Activated CD8-positive, alpha-beta T cell treated with anti-CD3 and anti-CD28 coated beads for 36 hours (primary cell): ENCODE data around the gene COL5A1. TPM values are rescaled to one million over a fixed set of nuclear protein-coding genes. Genes with fewer than 3 reads are reported as not detected.

Source experiments
- ATAC-seq: fragments of 200-7000 bp; cut with Tn5 transposase; one replicate; pipeline ENCODE4 v1.10.0; 2021; ENCODE audit warnings: mild to moderate bottlenecking, moderate library complexity
- CTCF ChIA-PET: fragments of 350-600 bp; sonication (Branson Sonifier 250); formaldehyde crosslinking; loops from one replicate; lab custom pipeline; 2021; ENCODE audit warnings: antibody characterized with exemption; lab: Charles Lee
- POLR2A ChIA-PET: fragments of 350-600 bp; sonication (Branson Sonifier 250); formaldehyde crosslinking; loops from one replicate; lab custom pipeline; 2021; ENCODE audit warnings: antibody characterized with exemption; lab: Charles Lee
- DNase-seq: peaks from one replicate; pipeline ENCODE4 v3.0.0-alpha.2; 2020
- H3K27ac Mint-ChIP-seq: one replicate; pipeline ENCODE4 v1.8.0; 2021; ENCODE audit warnings: mild to moderate bottlenecking, mixed read lengths
- H3K27me3 Mint-ChIP-seq: one replicate; pipeline ENCODE4 v1.8.0; 2021; ENCODE audit warnings: mixed read lengths
- H3K36me3 Mint-ChIP-seq: one replicate; pipeline ENCODE4 v1.8.0; 2021; ENCODE audit warnings: low read depth, mixed read lengths
- H3K4me1 Mint-ChIP-seq: one replicate; pipeline ENCODE4 v1.8.0; 2021; ENCODE audit warnings: low read depth, mixed read lengths
- H3K4me3 Mint-ChIP-seq: one replicate; pipeline ENCODE4 v1.8.0; 2021; ENCODE audit warnings: mild to moderate bottlenecking, moderate library complexity, mixed read lengths
- H3K9me3 Mint-ChIP-seq: one replicate; pipeline ENCODE4 v1.8.0; 2021; ENCODE audit warnings: mixed read lengths
- intact Hi-C: fragments of 100-400 bp; cut with micrococcal nuclease; formaldehyde crosslinking; loops from one replicate; pipeline ENCODE4 v1.10.0; 2022
- total RNA-seq, 2 experiments: library from RNA; stranded (reverse); gene quantifications; one replicate each; pipeline ENCODE4 v1.2.3, GENCODE V29; 2021
- TF ChIP-seq, protein P1 (sequence below): fragments of 200-600 bp; IDR thresholded peaks from one replicate; pipeline ENCODE4 v1.8.0; 2022; ENCODE audit warnings: antibody characterized with exemption, mild to moderate bottlenecking

COL5A1 gene
- total RNA-seq, 2 experiments from 2014 or later: 0.29 to 0.34 TPM

GRCh38 chr9:134787601-134788531, 146.3 kb downstream of the COL5A1 start:
- H3K9me3 Mint-ChIP-seq: no peaks in the 10 kb centered on the region
- TF ChIP-seq, protein P1, sequence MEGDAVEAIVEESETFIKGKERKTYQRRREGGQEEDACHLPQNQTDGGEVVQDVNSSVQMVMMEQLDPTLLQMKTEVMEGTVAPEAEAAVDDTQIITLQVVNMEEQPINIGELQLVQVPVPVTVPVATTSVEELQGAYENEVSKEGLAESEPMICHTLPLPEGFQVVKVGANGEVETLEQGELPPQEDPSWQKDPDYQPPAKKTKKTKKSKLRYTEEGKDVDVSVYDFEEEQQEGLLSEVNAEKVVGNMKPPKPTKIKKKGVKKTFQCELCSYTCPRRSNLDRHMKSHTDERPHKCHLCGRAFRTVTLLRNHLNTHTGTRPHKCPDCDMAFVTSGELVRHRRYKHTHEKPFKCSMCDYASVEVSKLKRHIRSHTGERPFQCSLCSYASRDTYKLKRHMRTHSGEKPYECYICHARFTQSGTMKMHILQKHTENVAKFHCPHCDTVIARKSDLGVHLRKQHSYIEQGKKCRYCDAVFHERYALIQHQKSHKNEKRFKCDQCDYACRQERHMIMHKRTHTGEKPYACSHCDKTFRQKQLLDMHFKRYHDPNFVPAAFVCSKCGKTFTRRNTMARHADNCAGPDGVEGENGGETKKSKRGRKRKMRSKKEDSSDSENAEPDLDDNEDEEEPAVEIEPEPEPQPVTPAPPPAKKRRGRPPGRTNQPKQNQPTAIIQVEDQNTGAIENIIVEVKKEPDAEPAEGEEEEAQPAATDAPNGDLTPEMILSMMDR: no peak
- intact Hi-C loops: no loop called here
- POLR2A ChIA-PET: no interaction called here
- no peak overlapping the region for H3K4me3 Mint-ChIP-seq
- H3K27me3 Mint-ChIP-seq: no peaks in the 10 kb centered on the region
- no peak overlapping the region for H3K27ac Mint-ChIP-seq
- ATAC-seq (no peak), DNase-seq (no peak)
- H3K4me1 Mint-ChIP-seq: no peaks in the 10 kb centered on the region
- CTCF ChIA-PET: no interaction called here
- H3K36me3 Mint-ChIP-seq: no peaks in the 10 kb centered on the region

DNA sequence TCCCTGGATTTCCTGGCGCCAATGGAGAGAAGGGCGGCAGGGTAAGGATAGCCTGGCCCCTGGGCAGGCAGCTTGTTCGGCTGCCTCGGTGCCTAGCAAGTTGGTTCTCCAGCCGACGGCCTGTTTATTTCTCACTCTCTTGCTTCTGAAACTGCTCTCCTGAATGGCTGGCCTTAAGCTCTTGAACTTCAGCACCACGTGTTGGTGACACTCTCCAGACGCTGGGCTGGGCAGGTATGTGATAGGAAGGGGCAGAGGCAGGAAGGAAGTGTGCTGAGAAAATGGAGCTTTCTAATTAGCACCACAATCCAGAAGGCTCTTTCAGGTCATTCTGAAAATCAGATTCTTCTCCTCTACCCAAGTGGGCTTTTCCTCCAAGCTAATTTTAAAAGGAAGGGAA, 147.6 kb downstream of the COL5A1 start:
- CTCF ChIA-PET: no interaction called here

DNA sequence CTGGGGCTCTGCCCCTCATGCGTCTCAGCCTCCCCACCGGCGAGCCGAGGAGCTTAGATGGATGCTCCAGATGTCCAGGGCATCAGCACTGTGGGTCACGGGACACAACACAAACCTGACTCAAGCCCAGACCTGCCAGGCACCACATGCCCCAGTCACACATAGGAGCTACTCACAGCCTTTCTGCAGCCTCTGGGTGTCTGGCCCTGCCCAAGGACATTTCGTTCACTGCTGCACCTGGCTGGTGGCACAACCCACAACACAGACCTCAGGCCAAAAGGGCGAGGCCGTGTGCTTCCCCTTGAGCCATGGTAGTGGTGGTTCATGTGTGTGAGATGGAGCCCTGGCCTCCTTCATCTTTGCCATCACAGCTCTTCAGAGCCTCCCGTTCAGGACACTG, 149.4 kb downstream of the COL5A1 start:
- intact Hi-C loops: no loop called here
- H3K4me1 Mint-ChIP-seq: no peaks in the 10 kb centered on the region
- H3K27me3 Mint-ChIP-seq: peaks cover 3% of the 10 kb centered on the region
- H3K9me3 Mint-ChIP-seq: no peaks in the 10 kb centered on the region
- no peak overlapping the region for H3K4me3 Mint-ChIP-seq
- TF ChIP-seq, protein P1: no peak
- no peaks in the 10 kb centered on the region for H3K36me3 Mint-ChIP-seq
- ChIA-PET CTCF (no interaction called here), POLR2A (no interaction called here)
- ATAC-seq: no peak
- DNase-seq: no peak
- no peak overlapping the region for H3K27ac Mint-ChIP-seq

More for the DNA sequence above, 147.6 kb downstream of the COL5A1 start:
- POLR2A ChIA-PET: no interaction called here
- no peaks in the 10 kb centered on the region for H3K27me3 Mint-ChIP-seq
- H3K9me3 Mint-ChIP-seq: no peaks in the 10 kb centered on the region
- ATAC-seq: no peak
- TF ChIP-seq, protein P1: no peak
- no peak overlapping the region for H3K4me3 Mint-ChIP-seq
- H3K4me1 Mint-ChIP-seq: no peaks in the 10 kb centered on the region
- no peak overlapping the region for H3K27ac Mint-ChIP-seq
- no peak for DNase-seq
- H3K36me3 Mint-ChIP-seq: no peaks in the 10 kb centered on the region
- intact Hi-C loops: no loop called here

GRCh38 chr9:134792627-134793026, 151.0 kb downstream of the COL5A1 start:
- DNase-seq (no peak), ATAC-seq (no peak)
- TF ChIP-seq, protein P1: no peak
- H3K4me3 Mint-ChIP-seq: no peak overlapping the region
- no peak overlapping the region for H3K27ac Mint-ChIP-seq
- no peaks in the 10 kb centered on the region for H3K4me1 Mint-ChIP-seq
- CTCF ChIA-PET: interaction anchor here (0.6 kb wide), 1 partner anchor 1607 kb away, joined by 3 read pairs; no protein-coding TSS in a partner anchor
- peaks cover 3% of the 10 kb centered on the region for H3K27me3 Mint-ChIP-seq
- H3K9me3 Mint-ChIP-seq: no peaks in the 10 kb centered on the region
- intact Hi-C loops: no loop called here
- H3K36me3 Mint-ChIP-seq: no peaks in the 10 kb centered on the region
- POLR2A ChIA-PET: no interaction called here
